Testis (tissue), 5 donors: ENCODE measurements around the gene APLF. TPM values are rescaled to one million over a fixed set of nuclear protein-coding genes. Genes with fewer than 3 reads are reported as not detected.

Source experiments
- DNase-seq: peaks from one replicate; pipeline ENCODE4 v3.0.0-alpha.2; 2019
- H3K27ac ChIP-seq, 2 donors: fragments of 200-600 bp; sonication (generic); one replicate each; pipeline ENCODE4 v1.5.1; 2019
- H3K27me3 ChIP-seq: fragments of 200-600 bp; sonication (generic); one replicate; pipeline ENCODE4 v1.5.1; 2019
- H3K36me3 ChIP-seq: fragments of 200-600 bp; sonication (generic); one replicate; pipeline ENCODE4 v1.5.1; 2017; ENCODE audit warnings: low read depth; ENCODE audit errors: missing control alignments
- H3K4me1 ChIP-seq: fragments of 200-600 bp; sonication (generic); one replicate; pipeline ENCODE4 v1.5.1; 2019
- H3K4me3 ChIP-seq, 2 donors: fragments of 200-600 bp; sonication (generic); one replicate each; pipeline ENCODE4 v1.5.1; 2017 to 2019
- H3K9me3 ChIP-seq: fragments of 200-600 bp; sonication (generic); one replicate; pipeline ENCODE4 v1.5.1; 2017
- CTCF ChIP-seq, 3 experiments: fragments of 450-650 bp in 2 of 3; fragments of 200-600 bp in 1 of 3; sonication (generic) in 1 of 3; IDR thresholded peaks; one replicate each; pipeline ENCODE4 v1.5.1; 2016 to 2019; ENCODE audit warnings: antibody characterized with exemption in 3 of 3, mild to moderate bottlenecking in 2 of 3, moderate library complexity in 1 of 3
- POLR2A ChIP-seq: fragments of 450-650 bp; IDR thresholded peaks from one replicate; pipeline ENCODE4 v1.6.1; 2017; ENCODE audit warnings: antibody characterized with exemption, mild to moderate bottlenecking, moderate library complexity
- WGBS, 2 donors: methylation state at CpG; one replicate each; pipeline ENCODE4 v1.1.5; 2018; 5-methylcytosine and 5-hydroxymethylcytosine counted together
- intact Hi-C: fragments of 100-400 bp; cut with DNase I; formaldehyde crosslinking; loops from one replicate; pipeline ENCODE4 v1.15.1; 2023; ENCODE audit warnings: low total_unique reads
- long read RNA-seq, 2 donors: transcript quantifications; one replicate each; lab custom pipeline, GENCODE V29; 2026
- polyA plus RNA-seq: library from polyadenylated mRNA; stranded (reverse); fragments of 350-450 nt; fragmentation: Illumina TruSeq; extraction: RNeasy Lipid Tissue Mini Kit (QIAGEN cat#74804); gene quantifications from one replicate; pipeline ENCODE4 v1.2.3, GENCODE V29; 2014; ENCODE audit warnings: low read depth, low replicate concordance; ENCODE audit not compliant: insufficient read depth
- total RNA-seq, 2 donors: library from RNA; depleted of rRNA; stranded (reverse); fragments of >200 nt; gene quantifications; one replicate each; pipeline ENCODE4 v1.2.3, GENCODE V29; 2016

The APLF gene, protein sequence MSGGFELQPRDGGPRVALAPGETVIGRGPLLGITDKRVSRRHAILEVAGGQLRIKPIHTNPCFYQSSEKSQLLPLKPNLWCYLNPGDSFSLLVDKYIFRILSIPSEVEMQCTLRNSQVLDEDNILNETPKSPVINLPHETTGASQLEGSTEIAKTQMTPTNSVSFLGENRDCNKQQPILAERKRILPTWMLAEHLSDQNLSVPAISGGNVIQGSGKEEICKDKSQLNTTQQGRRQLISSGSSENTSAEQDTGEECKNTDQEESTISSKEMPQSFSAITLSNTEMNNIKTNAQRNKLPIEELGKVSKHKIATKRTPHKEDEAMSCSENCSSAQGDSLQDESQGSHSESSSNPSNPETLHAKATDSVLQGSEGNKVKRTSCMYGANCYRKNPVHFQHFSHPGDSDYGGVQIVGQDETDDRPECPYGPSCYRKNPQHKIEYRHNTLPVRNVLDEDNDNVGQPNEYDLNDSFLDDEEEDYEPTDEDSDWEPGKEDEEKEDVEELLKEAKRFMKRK
- 10 to 100 TPM; 14.7 to 21.7 TPM for total RNA-seq
- 6.6 TPM for polyA plus RNA-seq
- long read RNA-seq, donor 1, partial matches to known transcripts, result 0 of 1 reads
- long read RNA-seq, donor 1, other reads (novel, unspliced or antisense), result 0 of 1 reads
- long read RNA-seq, donor 2, result 0 reads

DNA sequence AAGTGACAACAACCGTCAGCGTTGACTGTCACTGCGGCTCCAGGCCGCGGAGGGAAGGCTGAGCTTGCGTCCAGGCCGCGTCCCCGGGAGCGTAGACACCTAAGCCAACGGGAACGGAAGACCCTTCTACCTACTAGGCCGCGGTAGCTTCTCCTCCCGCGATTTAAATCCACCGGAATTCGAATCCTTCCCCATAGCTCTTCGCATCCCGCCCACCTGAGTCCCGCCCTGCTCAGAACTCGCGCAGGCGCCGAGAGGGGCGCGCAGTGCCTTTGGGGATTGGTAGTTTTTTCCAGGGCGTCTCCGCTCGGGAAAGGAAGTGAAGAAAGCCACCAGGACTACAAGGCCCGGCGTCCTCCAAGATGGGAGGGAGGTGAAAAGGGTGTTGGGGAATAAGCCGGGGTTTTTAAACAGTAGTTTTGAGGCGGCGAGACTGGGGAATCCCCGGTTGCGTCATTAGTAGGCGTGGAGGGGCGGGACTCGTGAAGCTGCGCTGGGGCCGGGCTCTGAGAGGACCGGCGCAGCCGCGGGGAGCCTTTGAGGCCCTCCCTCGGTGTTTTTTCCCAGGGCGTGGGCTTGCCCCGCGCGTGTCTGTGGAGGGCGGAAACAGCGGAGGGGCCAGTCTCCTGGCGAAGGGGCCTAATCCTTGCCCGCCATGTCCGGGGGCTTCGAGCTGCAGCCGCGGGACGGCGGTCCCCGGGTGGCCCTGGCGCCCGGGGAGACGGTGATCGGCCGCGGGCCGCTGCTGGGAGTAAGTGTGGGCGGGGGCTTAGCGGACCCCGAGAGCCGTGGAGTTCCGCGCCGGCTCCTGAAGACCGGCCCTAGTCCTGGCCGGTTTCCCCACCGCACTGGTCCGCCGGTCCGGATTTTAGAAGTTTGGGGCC is at the start of gene APLF, which contains the start of gene FBXO48:
APLF (plus strand) TSS at position 509 of the 884 bp plus-strand sequence; CDS start at position 656, 147 bp downstream.
FBXO48 (minus strand) TSS at position 218 of the 884 bp plus-strand sequence. CDS start 2,149 bp downstream, outside the sequence.
- H3K36me3 ChIP-seq, result no peaks in the 10 kb centered on the region
- TF ChIP-seq CTCF (IDR thresholded peaks at IDR 0.05) (no peak), POLR2A (peak; percentile 55)
- DNase-seq, result peak; percentile 99
- H3K4me3 ChIP-seq, result peak within 1 kb of the TSS; percentile 76 to 85
- intact Hi-C loops, result no loop called here
- H3K27ac ChIP-seq, result peak within 1 kb of the TSS; percentile 79 to 92
- WGBS, 2 donors, result 0 to 1% methylated on average over 34 to 80 of the region's 82 CpGs
- no peaks in the 10 kb centered on the region for H3K27me3 ChIP-seq
- H3K9me3 ChIP-seq, result no peaks in the 10 kb centered on the region
- peaks cover 6% of the 10 kb centered on the region for H3K4me1 ChIP-seq

GRCh38 chr2:68417926-68418325 is 49.5 kb upstream of the APLF start:
- Histone ChIP-seq H3K27me3 (no peaks in the 10 kb centered on the region), H3K9me3 (no peaks in the 10 kb centered on the region), H3K4me3 (no peak overlapping the region), H3K36me3 (no peaks in the 10 kb centered on the region), H3K27ac (no peak overlapping the region), H3K4me1 (no peaks in the 10 kb centered on the region)
- DNase-seq, result no peak
- intact Hi-C loops, result no loop called here
- no peak for TF ChIP-seq CTCF (IDR thresholded peaks at IDR 0.05)
- no peak for TF ChIP-seq POLR2A
- WGBS, 2 donors, result 38 to 56% methylated on average over 1 of the region's 1 CpG

DNA sequence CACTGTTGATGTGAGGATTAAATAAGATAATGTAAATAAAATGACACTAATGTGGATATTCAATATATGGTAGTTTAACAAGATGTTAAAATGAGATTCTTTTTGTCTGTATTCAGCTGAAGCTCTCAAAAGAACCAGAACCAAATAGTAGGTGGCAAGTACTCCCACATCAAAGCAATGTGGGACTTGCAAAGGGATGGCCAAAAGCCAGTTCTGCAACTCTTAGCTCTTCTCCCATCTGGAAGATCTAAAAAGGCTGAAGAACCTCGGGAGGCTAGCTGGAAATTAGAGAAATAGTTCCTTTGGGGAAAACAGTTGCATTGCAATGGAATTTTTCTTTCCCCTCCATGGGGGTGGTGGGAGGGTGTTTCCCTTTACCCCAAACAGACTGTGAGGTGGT is 49.0 kb upstream of the APLF start:
- no peak overlapping the region for H3K27ac ChIP-seq

DNA sequence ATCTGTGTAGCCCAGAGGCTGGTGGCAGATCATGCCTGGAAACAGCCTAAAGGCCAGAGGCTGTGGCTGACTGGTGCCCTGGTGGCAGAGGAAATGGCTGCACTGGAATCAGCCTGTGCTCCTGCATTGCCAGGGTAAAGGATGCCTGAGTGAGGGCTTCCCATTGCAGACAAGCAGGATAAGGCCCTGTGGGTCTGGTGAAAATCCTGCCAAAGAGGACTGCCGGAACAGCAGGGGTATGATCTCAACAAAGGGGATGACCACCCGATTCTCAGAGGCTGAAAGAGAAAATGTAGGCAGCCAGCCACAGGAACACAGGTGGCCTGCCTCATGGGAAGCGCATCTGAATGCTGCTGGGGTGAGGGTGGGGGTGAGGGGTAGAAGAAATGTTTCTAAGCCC is 48.5 kb upstream of the APLF start:
- WGBS, 2 donors, result 79 to 100% methylated on average over 3 of the region's 3 CpGs

More for the DNA sequence above, 49.0 kb upstream of the APLF start:
- no peak for TF ChIP-seq CTCF (IDR thresholded peaks at IDR 0.05)
- TF ChIP-seq POLR2A, result no peak
- Histone ChIP-seq H3K27me3 (no peaks in the 10 kb centered on the region), H3K36me3 (no peaks in the 10 kb centered on the region), H3K4me3 (no peak overlapping the region), H3K4me1 (no peaks in the 10 kb centered on the region), H3K9me3 (no peaks in the 10 kb centered on the region)
- intact Hi-C loops, result no loop called here
- no peak for DNase-seq
- 58 to 61% methylated on average over 1 of the region's 1 CpG for WGBS, 2 donors

More for the DNA sequence above, 48.5 kb upstream of the APLF start:
- no peak overlapping the region for H3K4me3 ChIP-seq
- H3K4me1 ChIP-seq, result no peaks in the 10 kb centered on the region
- no peaks in the 10 kb centered on the region for H3K27me3 ChIP-seq
- TF ChIP-seq CTCF (IDR thresholded peaks at IDR 0.05) (no peak), POLR2A (no peak)
- H3K9me3 ChIP-seq, result no peaks in the 10 kb centered on the region
- no peaks in the 10 kb centered on the region for H3K36me3 ChIP-seq
- intact Hi-C loops, result no loop called here
- H3K27ac ChIP-seq, result no peak overlapping the region
- no peak for DNase-seq
